Skeletal muscle cell (primary cell): ENCODE measurements around the gene TNK1.
"Not testable (repeated sequence)": the region's sequence is repeated elsewhere in the genome, so short reads cannot be mapped to it uniquely, and the experiment has no call there.

Experiments
- DNase-seq: peaks from one replicate; pipeline ENCODE4 v3.0.0-alpha.2; 2010; ENCODE audit warnings: low read depth
- H3K4me3 ChIP-seq: 2 replicates; pipeline ENCODE4 v1.5.1; 2011; ENCODE audit warnings: low read depth, mild to moderate bottlenecking, control low read depth, low read length, moderate library complexity

TNK1 gene

DNA sequence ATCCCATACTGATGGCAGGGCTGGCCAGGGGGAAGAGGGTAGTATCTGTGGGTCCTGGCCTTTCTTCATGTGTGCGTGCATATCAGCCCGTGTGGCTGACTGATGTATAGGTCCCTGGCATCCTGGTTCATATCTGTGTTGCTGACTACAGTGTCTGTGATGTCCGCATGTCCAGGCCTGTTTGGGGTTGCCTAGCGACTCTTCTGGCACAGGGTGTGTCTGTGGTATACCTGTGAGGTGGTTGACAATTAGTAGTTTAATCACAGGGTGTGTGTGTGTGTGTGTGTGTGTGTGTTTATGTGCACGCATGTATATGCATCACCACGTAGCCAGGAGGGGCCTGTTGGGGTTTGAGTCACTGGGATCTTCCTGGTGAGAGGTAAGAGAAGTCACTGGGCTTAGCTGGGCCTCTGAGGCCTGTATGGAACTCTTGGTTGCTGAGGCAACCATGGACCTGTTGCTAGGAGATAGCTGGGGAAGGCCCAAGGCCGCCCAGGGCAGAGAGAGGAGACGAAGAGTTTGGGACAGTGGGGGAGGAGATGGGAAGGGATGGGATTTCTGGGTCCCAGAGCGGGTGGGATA is 26.5 kb upstream of the TNK1 start:
- no peak overlapping the region for H3K4me3 ChIP-seq
- peak; percentile 54 for DNase-seq

DNA sequence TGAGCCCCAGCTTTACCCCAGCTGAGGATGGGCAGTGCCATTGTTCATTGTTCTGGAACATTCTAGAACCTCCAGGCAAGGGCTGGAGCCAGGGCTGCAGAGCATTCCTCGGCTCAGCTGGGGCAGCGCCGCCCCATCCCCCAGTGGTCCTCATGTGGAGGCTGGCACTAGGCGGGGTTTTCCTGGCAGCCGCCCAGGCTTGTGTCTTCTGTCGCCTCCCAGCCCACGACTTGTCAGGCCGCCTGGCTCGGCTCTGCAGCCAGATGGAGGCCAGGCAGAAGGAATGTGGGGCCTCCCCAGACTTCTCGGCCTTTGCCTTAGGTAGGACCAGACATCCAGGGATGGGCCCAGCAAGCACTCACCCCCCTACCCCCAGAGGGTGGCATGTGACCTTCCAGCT is 25.8 kb upstream of the TNK1 start, which contains the start of gene TMEM95:
TSS of gene TMEM95 (plus strand) at position 104 of the 400 bp plus-strand sequence. CDS start at position 153, 49 bp downstream.
- DNase-seq = no peak
- H3K4me3 ChIP-seq = peak within 1 kb of the TSS; percentile 8

DNA sequence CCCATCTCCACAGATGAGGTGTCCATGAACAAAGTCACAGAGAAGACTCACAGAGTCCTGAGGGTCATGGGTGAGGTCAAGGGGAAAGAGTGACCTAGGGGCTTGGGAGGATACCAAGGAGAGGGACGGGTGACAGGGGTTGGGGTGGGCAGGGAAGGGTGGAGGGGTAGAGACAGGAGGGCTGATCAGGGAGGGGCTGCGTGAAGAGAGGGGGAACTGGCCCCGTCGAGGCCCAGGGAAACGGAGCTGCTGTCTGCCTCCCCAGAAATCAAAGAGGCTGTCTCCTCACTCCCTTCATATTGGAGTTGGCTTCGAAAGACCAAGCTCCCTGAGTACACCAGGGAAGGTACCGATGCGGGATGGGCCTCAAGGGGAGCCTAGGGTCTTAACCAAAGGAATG is 25.3 kb upstream of the TNK1 start:
- H3K4me3 ChIP-seq = no peak overlapping the region
- no peak for DNase-seq

DNA sequence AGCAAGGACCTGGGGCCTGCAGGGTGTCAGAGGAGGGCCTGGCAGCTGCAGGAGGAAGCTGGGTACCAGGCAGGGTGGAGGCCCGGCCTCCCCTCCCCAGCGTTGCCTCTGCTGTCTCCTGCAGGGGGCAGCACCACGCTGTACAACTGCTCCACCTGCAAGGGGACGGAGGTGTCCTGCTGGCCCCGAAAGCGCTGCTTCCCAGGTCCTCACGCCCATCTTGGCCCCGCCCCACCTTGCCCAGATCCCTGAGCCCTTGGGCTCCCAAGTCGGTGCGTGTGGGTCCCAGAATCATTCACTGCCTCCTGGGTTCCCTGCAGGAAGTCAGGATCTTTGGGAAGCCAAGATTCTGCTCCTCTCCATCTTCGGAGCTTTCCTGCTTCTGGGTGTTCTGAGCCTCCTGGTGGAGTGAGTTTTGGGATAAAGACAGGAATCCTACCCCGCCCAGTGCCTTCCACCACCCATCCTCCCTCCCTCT is 24.8 kb upstream of the TNK1 start:
- DNase-seq = no peak
- no peak overlapping the region for H3K4me3 ChIP-seq

DNA sequence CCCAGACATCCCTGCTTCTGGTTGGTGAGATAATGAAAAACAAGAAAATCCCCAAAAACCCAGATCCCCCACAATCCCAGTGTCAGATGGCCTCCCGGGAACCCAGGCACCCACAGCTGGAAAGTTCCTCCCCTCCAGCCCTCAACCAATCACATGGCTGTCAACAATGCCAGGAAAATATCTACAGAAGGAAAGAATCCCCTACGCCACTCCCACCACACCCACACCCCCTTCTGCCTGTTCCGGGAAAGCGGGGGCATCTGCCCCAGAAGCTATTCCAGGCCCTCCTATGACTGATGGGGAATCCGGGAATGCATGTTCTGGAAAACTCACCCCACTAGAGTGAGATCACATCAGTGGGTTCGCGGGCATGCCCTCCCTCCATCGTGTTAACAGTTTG is 24.1 kb upstream of the TNK1 start:
- no peak for DNase-seq
- H3K4me3 ChIP-seq = no peak overlapping the region

DNA sequence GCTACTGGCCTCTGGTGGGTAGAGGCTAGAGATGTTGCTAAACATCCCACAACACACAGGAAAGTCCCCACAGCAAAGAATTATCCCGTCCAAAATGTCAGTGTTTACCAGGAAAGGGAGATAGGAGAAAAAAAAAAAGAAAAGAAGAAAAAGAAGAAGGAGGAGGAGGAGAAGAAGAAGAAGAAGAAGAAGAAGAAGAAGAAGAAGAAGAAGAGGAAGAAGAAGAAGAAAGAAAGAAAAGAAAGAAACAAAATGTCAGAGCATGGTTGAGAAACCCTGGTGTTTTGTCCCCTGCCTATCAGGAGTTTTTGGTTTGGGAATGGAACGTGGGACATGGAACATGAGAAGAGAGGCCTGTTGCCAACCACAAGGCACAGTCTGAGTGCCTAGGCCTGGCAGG is 23.5 kb upstream of the TNK1 start:
- no peak overlapping the region for H3K4me3 ChIP-seq
- no peak for DNase-seq

DNA sequence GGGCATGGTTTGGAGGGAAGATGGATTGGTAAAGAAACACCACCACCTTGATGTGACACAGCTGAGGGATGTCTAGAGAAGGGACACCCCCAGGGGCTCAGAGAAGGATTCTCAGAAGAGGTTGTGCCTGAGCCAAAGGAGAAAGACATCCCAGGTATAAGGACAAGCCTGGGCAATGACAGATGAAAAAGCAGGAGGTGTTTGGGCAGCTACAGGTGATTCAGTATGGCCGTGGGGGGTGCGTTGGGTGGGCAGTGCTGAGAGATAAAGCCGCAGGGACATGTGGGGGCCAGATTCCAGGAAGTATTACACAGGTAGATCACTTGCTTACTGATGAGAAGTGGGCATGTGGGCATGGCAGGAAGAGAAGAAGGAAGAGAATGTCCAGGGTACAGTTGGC is 19.0 kb upstream of the TNK1 start:
- no peak overlapping the region for H3K4me3 ChIP-seq
- DNase-seq = no peak

DNA sequence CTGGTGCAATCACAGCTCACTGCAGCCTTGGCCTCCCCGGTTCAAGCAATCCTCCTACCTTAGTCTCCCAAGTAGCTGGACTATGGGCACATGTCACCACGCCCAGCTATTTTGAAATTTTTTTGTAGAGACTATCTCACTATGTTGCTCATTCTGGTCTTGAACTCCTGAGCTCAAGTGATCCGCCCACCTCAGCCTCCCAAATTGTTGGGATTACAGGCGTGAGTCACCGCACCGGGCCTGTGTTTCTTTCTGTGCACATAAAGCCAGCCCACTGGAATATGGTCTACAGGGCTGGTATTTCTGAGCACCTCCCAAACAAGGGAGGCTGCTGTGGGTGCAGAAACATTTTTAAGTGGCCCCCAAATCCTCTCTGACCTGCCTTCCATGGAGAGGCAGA is 17.6 kb upstream of the TNK1 start:
- no peak for DNase-seq
- H3K4me3 ChIP-seq = no peak overlapping the region

DNA sequence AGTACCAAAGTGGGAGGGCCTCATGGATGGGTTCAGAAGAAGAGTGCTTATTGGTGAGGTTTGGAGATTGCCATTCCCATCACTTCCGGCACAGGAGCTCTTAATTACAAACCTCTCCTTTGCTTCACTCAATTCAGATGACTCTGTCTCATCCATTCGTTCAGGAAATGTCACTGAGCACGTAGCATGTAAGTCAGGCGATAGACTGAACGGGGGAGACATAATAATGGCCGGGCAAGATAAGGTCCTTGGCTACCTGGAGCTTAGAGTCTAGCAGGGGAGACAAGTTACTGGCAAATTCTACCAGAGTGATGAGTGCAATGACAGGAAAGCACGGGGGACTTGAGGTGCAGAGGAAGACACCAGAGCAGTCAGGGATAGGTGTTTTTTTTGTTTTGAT is 14.9 kb upstream of the TNK1 start:
- not testable (repeated sequence) for DNase-seq, H3K4me3 ChIP-seq

DNA sequence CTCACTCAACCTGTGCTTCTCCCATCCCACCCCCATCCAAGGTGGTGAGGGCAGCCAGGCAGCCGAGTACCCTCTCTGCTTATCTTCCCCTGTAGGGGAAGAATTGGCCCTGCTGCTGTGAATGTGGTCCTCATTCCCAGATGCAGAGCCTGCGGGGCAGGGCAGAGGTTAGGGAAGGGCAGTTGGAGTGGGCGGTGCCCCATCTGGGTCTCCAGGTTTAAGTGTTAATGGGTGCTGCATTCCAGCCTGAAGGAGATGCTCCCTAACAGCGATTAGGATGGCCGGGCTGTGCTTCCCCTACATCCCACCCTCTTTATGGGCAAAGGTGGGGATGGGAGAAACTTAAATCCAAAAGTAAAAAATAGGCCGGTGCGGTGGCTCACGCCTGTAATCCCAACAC is 13.8 kb upstream of the TNK1 start:
- no peak for DNase-seq
- H3K4me3 ChIP-seq = no peak overlapping the region

DNA sequence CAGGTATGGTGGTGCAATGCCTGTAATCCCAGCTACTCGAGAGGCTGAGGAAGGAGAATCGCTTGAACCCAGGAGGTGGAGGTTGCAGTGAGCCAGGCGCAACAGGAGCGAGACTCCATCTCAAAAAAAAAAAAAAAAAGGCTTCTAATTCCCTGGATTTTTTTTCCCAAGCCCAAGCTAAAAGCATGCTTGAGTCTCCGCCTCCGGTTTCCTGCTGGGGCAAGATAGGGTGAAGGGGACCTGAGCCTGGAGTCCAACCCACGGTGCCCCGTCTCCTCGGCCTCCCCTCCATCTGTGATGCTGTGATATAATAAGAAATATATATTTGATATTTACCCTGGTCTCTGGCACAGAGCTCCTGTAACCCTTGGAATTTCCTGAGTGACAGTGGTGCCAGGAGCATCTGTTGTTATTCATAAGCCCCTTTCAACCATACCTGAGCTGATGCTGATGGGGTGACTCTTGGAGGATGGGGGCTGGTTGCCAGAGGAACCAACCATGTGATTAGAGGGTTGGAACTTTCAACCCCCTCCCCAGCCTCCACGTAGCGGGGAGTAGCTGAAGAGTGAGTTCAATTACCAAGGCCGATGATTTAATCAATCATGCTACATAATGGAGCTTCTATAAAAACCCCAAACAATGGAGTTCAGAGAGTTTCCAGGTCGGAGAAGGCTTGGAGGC is 12.8 kb upstream of the TNK1 start:
- no peak for DNase-seq

DNA sequence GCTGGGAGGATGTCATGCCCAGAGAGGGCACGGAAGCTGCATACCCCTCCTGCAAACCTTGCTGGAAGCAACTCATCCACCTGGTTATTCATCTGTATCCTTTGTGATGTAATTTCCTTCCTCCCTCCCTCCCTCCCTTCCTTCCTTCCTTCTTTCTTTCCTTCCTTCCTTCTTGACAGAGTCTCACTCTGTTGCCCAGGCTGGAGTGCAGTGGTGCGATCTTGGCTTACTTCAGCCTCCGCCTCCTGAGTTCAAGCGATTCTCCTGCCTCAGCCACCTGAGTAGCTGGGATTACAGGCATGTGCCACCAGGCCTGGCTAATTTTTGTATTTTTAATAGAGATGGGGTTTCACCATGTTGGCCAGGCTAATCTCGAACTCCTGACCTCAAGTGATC is 12.3 kb upstream of the TNK1 start:
- not testable (repeated sequence) for DNase-seq, H3K4me3 ChIP-seq

More for the DNA sequence above, 12.8 kb upstream of the TNK1 start:
- no peak overlapping the region for H3K4me3 ChIP-seq

DNA sequence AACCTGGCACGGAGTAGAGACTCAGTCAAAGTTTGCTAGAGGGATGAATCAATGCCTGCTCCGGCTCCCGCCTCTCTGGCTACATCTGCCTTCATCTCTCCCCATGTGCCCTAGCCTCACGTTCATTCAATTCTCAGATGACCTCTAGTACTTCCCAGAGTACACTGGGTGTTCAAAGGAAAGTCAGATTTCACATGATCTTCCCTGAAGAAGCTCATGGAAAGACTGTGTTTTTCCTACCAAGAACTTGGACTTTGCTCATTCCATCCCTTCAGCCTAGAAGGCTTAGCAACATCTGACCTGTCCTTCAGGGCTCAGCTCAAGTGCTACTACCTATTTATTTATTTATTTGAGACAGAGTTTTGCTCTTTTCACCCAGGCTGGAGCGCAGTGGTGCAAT is 11.1 kb upstream of the TNK1 start:
- no peak overlapping the region for H3K4me3 ChIP-seq
- DNase-seq = no peak

DNA sequence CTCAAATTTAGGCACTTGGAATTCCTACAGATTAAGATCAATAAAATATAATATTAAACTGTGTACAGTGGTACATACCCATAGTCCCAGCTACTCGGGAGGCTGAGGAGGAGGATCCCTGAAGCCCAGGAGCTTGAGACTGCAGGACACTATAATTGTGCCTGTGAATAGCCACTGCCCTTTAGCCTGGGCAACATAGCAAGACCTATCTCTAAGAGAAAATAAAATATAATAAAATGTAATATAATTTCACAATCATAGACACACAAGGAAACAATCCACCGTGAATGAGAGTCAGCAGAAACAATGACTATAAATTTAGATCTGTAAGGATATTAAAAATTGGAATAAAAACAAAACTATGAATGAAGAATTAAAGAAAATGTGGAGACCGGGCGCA is 10.0 kb upstream of the TNK1 start:
- DNase-seq = no peak
- no peak overlapping the region for H3K4me3 ChIP-seq

DNA sequence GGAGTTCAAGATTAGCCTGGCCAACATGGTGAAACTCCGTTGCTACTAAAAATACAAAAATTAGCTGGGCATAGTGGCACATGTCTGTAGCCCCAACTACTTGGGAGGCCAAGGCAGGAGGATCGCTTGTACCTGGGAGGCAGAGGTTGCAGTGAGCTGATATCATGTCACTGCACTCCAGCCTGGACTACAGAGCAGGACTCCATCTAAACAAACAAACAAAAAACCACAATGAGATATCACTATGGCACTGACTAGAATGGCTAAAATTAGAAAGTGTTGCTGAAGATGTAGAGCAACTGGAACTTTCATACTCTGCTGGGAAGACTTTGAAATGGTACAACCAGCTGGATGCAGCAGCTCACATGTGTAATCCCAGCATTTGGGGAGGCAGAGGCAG is 6.5 kb upstream of the TNK1 start:
- no peak overlapping the region for H3K4me3 ChIP-seq
- DNase-seq = no peak

DNA sequence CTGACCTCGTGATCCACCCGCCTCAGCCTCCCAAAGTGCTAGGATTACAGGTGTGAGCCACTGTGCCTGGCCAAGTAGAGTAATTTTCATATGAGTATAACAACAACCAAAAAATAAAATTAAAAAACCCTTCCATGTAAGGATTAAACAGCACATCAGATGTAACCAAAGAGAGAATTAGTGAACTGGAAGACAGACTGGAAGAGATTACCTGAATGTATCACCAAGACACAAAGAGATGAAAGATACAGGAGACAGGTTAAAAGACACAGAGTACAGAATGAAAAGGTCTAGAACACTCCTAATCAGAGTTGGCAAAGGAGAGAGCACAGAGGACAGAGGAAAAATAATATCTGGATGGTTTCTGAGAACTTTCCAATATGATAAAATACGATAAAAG is 1.8 kb upstream of the TNK1 start:
- no peak overlapping the region for H3K4me3 ChIP-seq
- no peak for DNase-seq

DNA sequence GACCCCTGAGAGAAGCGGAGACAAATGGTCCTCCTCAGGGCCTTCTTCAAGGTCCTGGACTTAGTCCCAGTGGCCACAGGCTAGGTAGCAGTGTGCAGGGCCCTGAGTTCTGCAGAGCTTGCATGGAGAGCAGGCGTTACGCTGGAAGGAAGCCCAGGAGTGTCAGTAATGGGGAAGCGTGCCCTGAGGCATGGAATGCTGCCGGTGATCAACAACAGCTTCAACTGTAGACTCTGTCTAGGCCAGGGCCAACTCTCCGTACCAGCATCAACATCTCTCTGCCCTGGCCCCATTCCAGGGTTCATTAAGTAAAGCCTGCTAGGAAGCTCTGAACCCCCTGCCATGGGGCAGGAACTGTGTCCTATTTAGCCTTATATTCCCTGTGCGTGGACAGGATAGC is 568 bp upstream of the TNK1 start:
- DNase-seq = no peak
- no peak overlapping the region for H3K4me3 ChIP-seq

DNA sequence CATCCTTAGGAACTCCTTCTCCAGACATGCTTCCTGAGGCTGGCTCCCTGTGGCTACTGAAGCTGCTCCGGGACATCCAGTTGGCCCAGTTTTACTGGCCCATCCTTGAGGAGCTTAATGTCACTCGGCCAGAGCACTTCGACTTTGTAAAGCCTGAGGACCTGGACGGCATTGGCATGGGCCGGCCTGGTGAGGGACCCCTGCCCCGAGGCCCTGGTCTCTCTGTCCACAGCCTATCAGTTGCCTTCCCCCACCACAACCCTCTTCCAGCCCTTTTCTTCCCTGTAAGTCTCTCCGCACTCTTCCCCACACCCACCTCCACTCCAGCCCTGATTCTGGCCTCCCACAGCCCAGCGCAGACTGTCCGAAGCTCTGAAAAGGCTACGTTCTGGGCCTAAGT is 2.0 kb downstream of the TNK1 start:
- DNase-seq = no peak

DNA sequence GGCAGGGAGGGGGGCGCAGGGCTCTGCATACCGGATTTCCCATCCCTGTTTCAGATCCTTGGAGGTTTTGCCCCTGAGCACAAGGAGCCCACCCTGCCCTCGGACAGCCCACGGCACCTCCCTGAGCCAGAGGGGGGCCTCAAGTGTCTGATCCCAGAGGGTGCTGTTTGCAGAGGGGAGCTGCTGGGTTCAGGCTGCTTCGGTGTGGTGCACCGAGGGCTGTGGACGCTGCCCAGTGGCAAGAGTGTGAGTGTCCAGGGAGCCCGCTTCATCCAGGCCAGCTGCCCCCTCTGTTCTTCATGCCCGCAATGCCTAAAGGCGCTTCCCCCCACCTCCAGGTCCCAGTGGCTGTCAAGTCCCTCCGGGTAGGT is 2.5 kb downstream of the TNK1 start:
- DNase-seq = no peak
- peak overlapping the region; percentile 47 for H3K4me3 ChIP-seq

More for the DNA sequence above, 2.0 kb downstream of the TNK1 start:
- H3K4me3 ChIP-seq = no peak overlapping the region

DNA sequence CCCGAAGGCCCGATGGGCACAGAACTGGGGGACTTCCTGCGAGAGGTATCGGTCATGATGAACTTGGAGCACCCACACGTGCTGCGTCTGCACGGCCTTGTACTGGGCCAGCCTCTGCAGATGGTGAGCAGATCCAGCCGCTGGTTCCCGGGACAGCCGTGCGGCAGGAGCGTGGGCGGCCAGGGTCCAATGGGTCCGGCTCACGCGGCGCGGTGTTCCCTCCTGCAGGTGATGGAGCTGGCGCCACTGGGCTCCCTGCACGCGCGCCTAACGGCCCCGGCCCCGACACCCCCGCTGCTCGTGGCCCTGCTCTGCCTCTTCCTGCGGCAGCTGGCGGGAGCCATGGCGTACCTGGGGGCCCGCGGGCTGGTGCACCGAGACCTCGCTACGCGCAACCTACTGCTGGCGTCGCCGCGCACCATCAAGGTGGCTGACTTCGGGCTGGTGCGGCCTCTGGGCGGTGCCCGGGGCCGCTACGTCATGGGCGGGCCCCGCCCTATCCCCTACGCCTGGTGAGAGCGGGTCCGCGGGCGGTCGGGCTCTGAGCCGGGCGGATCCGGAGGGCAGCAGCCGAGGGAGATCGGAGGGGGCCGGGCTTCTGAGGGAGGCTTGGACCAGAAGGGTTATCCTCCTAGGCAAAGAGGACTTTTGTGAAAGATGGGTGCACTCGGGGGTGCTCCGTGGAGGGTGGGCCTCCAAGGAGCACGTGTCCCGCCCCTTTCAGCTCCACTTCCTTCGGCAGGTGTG is 3.0 kb downstream of the TNK1 start:
- peak overlapping the region; percentile 47 for H3K4me3 ChIP-seq
- DNase-seq = no peak
